DND-41 (cell line): ENCODE data around the gene ITGAV.

Experiments
- EZH2 ChIP-seq: IDR thresholded peaks from 3 replicates; pipeline ENCODE4 v1.6.1; 2012; ENCODE audit warnings: borderline replicate concordance, low read depth, mild to moderate bottlenecking, moderate library complexity, low read length, inconsistent platforms; ENCODE audit not compliant: severe bottlenecking
- TF ChIP-seq, protein P1 (sequence below): IDR thresholded peaks from 2 replicates; pipeline ENCODE4 v1.5.1; 2012; ENCODE audit warnings: borderline replicate concordance, low read length, moderate library complexity, mild to moderate bottlenecking; ENCODE audit not compliant: poor library complexity, severe bottlenecking; ENCODE audit errors: extremely low read depth

- TF ChIP-seq, protein P1, sequence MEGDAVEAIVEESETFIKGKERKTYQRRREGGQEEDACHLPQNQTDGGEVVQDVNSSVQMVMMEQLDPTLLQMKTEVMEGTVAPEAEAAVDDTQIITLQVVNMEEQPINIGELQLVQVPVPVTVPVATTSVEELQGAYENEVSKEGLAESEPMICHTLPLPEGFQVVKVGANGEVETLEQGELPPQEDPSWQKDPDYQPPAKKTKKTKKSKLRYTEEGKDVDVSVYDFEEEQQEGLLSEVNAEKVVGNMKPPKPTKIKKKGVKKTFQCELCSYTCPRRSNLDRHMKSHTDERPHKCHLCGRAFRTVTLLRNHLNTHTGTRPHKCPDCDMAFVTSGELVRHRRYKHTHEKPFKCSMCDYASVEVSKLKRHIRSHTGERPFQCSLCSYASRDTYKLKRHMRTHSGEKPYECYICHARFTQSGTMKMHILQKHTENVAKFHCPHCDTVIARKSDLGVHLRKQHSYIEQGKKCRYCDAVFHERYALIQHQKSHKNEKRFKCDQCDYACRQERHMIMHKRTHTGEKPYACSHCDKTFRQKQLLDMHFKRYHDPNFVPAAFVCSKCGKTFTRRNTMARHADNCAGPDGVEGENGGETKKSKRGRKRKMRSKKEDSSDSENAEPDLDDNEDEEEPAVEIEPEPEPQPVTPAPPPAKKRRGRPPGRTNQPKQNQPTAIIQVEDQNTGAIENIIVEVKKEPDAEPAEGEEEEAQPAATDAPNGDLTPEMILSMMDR: no peak
- TF ChIP-seq EZH2: no peak
Measured at GRCh38 chr2:186573531-186573930, 16.3 kb upstream of the ITGAV start.
